ENCODE results near the gene HOXA2. TPM values are rescaled to one million over a fixed set of nuclear protein-coding genes. Genes with fewer than 3 reads are reported as not detected.

The HOXA2 gene
- total and polyA plus RNA-seq, 2 experiments from 2014 or later: 0.07 TPM; not detected in 1

DNA sequence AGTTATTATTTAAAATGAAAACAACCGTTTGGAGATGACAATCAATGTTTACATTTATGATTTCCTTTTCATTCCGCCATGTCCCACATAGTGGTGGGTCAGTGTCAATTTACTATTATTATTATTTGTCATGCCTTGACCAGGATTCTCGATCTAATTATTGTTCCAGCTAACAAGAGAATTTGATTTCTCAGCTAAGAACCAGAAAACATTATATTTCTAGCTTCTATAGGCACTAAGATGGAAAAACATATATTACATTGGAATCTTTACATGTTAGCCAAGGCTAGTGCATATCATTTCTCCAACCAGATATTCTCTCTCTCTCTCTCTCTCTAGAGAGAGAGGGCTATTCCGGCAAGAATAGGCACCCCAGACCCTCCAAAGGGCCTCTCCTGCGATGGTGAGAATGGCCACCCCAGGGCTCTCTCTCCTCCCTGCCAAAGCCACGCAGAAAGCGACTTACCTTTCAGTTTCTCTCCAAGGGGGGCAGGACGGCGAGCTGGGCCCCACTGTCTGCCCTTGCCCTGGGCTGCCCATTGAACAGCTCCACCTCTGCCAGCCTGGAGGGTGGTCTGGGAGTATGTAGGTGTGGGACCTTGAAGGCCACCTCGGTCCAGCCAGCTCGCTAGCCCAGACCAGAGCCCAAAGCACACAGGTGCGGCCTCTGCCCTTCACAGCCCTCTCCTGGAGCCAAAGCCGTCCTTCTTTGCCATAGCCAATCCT is 47.5 kb upstream of the HOXA2 start:
- H3K4me3 ChIP-seq: no peak overlapping the region
- no peaks in the 10 kb centered on the region for H3K79me2 ChIP-seq
- WGBS (ENCODE audit: low lambda C conversion rate, missing lambda C conversion rate): 56% methylated on average over 13 of the region's 13 CpGs
- peaks cover 95% of the 10 kb centered on the region for H3K27me3 ChIP-seq
- H3K4me2 ChIP-seq: peak overlapping the region; percentile 89
- no peaks in the 10 kb centered on the region for H4K20me1 ChIP-seq (ENCODE audit: insufficient read depth, poor library complexity, severe bottlenecking)
- TF ChIP-seq EZH2phosphoT487 (IDR thresholded peaks at IDR 0.05; ENCODE audit: low read depth, severe bottlenecking, unreplicated experiment) (no peak), EZH2 (IDR thresholded peaks at IDR 0.05; ENCODE audit: borderline replicate concordance) (no peak), CTCF (IDR thresholded peaks at IDR 0.05; ENCODE audit: poor library complexity) (no peak)
- H3K36me3 ChIP-seq (replicated peaks; ENCODE audit: insufficient read depth, low read depth): no peaks in the 10 kb centered on the region
- no peaks in the 10 kb centered on the region for H3K9me3 ChIP-seq (ENCODE audit: low read depth)
- peaks cover 10% of the 10 kb centered on the region for H3K4me1 ChIP-seq (ENCODE audit: insufficient read depth)
- H3K9me2 ChIP-seq (replicated peaks; ENCODE audit: insufficient read depth): no peaks in the 10 kb centered on the region
- no peak for DNase-seq (ENCODE audit: low spot score)
- no peak overlapping the region for H3K27ac ChIP-seq
- no peak overlapping the region for H2AFZ ChIP-seq

GRCh38 chr7:27148756-27149641 is 46.5 kb upstream of the HOXA2 start:
- no peak for DNase-seq (ENCODE audit: low spot score)
- Histone ChIP-seq H3K4me2 (peak overlapping the region; percentile 73), H3K27me3 (peaks cover 95% of the 10 kb centered on the region), H3K4me1 (ENCODE audit: insufficient read depth) (peaks cover 6% of the 10 kb centered on the region), H3K4me3 (no peak overlapping the region), H3K79me2 (no peaks in the 10 kb centered on the region), H3K36me3 (replicated peaks; ENCODE audit: insufficient read depth, low read depth) (no peaks in the 10 kb centered on the region), H3K27ac (no peak overlapping the region), H4K20me1 (ENCODE audit: insufficient read depth, poor library complexity, severe bottlenecking) (no peaks in the 10 kb centered on the region), H2AFZ (no peak overlapping the region), H3K9me3 (ENCODE audit: low read depth) (no peaks in the 10 kb centered on the region), H3K9me2 (replicated peaks; ENCODE audit: insufficient read depth) (no peaks in the 10 kb centered on the region)
- no peak for TF ChIP-seq CTCF (IDR thresholded peaks at IDR 0.05; ENCODE audit: poor library complexity)
- no peak for TF ChIP-seq EZH2 (IDR thresholded peaks at IDR 0.05; ENCODE audit: borderline replicate concordance)
- no peak for TF ChIP-seq EZH2phosphoT487 (IDR thresholded peaks at IDR 0.05; ENCODE audit: low read depth, severe bottlenecking, unreplicated experiment)
- WGBS (ENCODE audit: low lambda C conversion rate, missing lambda C conversion rate): 29% methylated on average over 30 of the region's 30 CpGs

DNA sequence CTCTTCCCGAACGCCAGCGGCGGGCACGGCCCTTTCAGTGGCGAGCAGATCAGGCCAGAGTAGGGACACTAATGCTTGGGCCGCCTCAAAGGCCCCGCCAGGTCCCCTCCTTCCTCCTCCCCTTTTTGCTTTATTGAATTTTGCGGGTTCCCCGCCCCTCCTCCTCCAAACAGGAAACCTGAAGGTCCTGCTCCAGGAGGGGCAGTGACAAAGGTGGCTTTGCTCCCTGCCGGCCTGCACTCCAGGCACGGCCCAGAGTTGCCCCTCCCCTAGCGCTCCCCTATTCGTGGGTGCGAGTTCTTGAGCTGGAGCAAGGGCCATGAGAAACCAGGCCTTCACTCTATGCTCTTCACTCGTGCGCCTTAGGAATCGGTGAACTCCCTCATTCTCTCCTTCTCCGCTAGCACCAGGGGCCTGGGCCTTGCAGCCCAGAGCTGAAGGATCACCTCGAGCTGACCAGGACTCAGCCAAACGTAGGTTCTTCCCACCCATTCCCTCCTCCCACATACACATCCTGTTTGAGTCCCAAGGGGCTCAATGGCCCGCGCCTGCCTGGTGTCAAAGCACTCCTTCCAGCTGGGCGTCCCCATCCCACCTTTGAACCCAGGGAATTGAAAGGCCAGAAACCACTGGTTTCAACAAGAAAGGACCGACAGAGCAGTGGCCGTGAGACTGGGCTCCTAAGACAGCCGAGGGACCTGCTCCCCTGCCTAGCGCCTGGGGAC is 45.7 kb upstream of the HOXA2 start:
- H3K36me3 ChIP-seq (replicated peaks; ENCODE audit: insufficient read depth, low read depth): no peaks in the 10 kb centered on the region
- H4K20me1 ChIP-seq (ENCODE audit: insufficient read depth, poor library complexity, severe bottlenecking): no peaks in the 10 kb centered on the region
- no peak for DNase-seq (ENCODE audit: low spot score)
- H3K4me3 ChIP-seq: no peak overlapping the region
- no peak overlapping the region for H2AFZ ChIP-seq
- H3K9me3 ChIP-seq (ENCODE audit: low read depth): no peaks in the 10 kb centered on the region
- H3K27me3 ChIP-seq: peaks cover 95% of the 10 kb centered on the region
- no peaks in the 10 kb centered on the region for H3K9me2 ChIP-seq (replicated peaks; ENCODE audit: insufficient read depth)
- no peak overlapping the region for H3K27ac ChIP-seq
- H3K4me2 ChIP-seq: peak overlapping the region; percentile 73
- H3K4me1 ChIP-seq (ENCODE audit: insufficient read depth): peaks cover 12% of the 10 kb centered on the region
- no peaks in the 10 kb centered on the region for H3K79me2 ChIP-seq
- 24% methylated on average over 28 of the region's 28 CpGs for WGBS (ENCODE audit: low lambda C conversion rate, missing lambda C conversion rate)
- TF ChIP-seq CTCF (IDR thresholded peaks at IDR 0.05; ENCODE audit: poor library complexity) (no peak), EZH2 (IDR thresholded peaks at IDR 0.05; ENCODE audit: borderline replicate concordance) (no peak), EZH2phosphoT487 (IDR thresholded peaks at IDR 0.05; ENCODE audit: low read depth, severe bottlenecking, unreplicated experiment) (no peak)

Data from hepatocyte (in vitro differentiated cells).